ENCODE measurements around the gene UTS2B.

Gene UTS2B

GRCh38 chr3:191361456-191361855 lies 31.1 kb upstream of the UTS2B start:
- no peak for TF ChIP-seq CTCF (conservative IDR thresholded peaks at IDR 0.05; ENCODE audit: low read length)
- H3K4me3 ChIP-seq (ENCODE audit: low read length): no peak overlapping the region
- no peak for DNase-seq (ENCODE audit: low read depth)

GRCh38 chr3:191360620-191361019 lies 30.3 kb upstream of the UTS2B start:
- H3K4me3 ChIP-seq (ENCODE audit: low read length): no peak overlapping the region
- TF ChIP-seq CTCF (conservative IDR thresholded peaks at IDR 0.05; ENCODE audit: low read length): no peak
- no peak for DNase-seq (ENCODE audit: low read depth)

GRCh38 chr3:191358929-191359328 lies 28.6 kb upstream of the UTS2B start:
- TF ChIP-seq CTCF (conservative IDR thresholded peaks at IDR 0.05; ENCODE audit: low read length): no peak
- no peak overlapping the region for H3K4me3 ChIP-seq (ENCODE audit: low read length)
- no peak for DNase-seq (ENCODE audit: low read depth)

GRCh38 chr3:191357909-191358308 lies 27.6 kb upstream of the UTS2B start:
- no peak for DNase-seq (ENCODE audit: low read depth)
- no peak overlapping the region for H3K4me3 ChIP-seq (ENCODE audit: low read length)
- no peak for TF ChIP-seq CTCF (conservative IDR thresholded peaks at IDR 0.05; ENCODE audit: low read length)

- no peak overlapping the region for H3K4me3 ChIP-seq (ENCODE audit: low read length)
- TF ChIP-seq CTCF (conservative IDR thresholded peaks at IDR 0.05; ENCODE audit: low read length): no peak
- DNase-seq (ENCODE audit: low read depth): peak; percentile 73
Observed at GRCh38 chr3:191356631-191357439, 26.5 kb upstream of the UTS2B start.

GRCh38 chr3:191355406-191355805 lies 25.1 kb upstream of the UTS2B start:
- TF ChIP-seq CTCF (conservative IDR thresholded peaks at IDR 0.05; ENCODE audit: low read length): no peak
- H3K4me3 ChIP-seq (ENCODE audit: low read length): no peak overlapping the region
- DNase-seq (ENCODE audit: low read depth): no peak

- no peak for TF ChIP-seq CTCF (conservative IDR thresholded peaks at IDR 0.05; ENCODE audit: low read length)
- no peak overlapping the region for H3K4me3 ChIP-seq (ENCODE audit: low read length)
- DNase-seq (ENCODE audit: low read depth): no peak
Observed at GRCh38 chr3:191353022-191353777, 22.9 kb upstream of the UTS2B start.

Measured in AG10803 (cell line).